K562 (cell line): ENCODE measurements around the gene ZFAND2A. TPM values are rescaled to one million over a fixed set of nuclear protein-coding genes. Genes with fewer than 3 reads are reported as not detected.
A peak's percentile ranks its signal among the peaks of the same experiment; 100 is the strongest.

Experiments used
- MED1 ChIP-seq: sonication (generic); formaldehyde crosslinking; IDR thresholded peaks from 2 replicates; pipeline ENCODE4 v1.8.1; 2023; ENCODE audit warnings: missing genetic modification reagents, borderline replicate concordance
- MIER1 ChIP-seq: fragments of 450-650 bp; IDR thresholded peaks from 2 replicates; pipeline ENCODE4 v1.6.1; 2016; ENCODE audit warnings: antibody characterized with exemption, mild to moderate bottlenecking, low read depth
- TAL1 ChIP-seq: fragments of 450-650 bp; IDR thresholded peaks from 2 replicates; pipeline ENCODE4 v1.6.1; 2016; ENCODE audit warnings: mild to moderate bottlenecking
- TCF3 ChIP-seq: sonication (generic); formaldehyde crosslinking; IDR thresholded peaks from 2 replicates; pipeline ENCODE4 v1.4.0; 2020; ENCODE audit warnings: mild to moderate bottlenecking, missing genetic modification reagents
- ZBTB7A ChIP-seq: IDR thresholded peaks from 2 replicates; pipeline ENCODE4 v1.6.1; 2011; ENCODE audit warnings: low read depth, mild to moderate bottlenecking, low read length, moderate library complexity, borderline replicate concordance; ENCODE audit not compliant: control insufficient read depth
- polyA plus RNA-seq, 8 experiments: library from polyadenylated mRNA; depleted of rRNA in 4 of 8; stranded (reverse) in 5 of 8; unstranded in 3 of 8; fragments of >200 nt; fragmentation: Nextera tagmentation in 2 of 8; fragmentation: Illumina TruSeq in 1 of 8; extraction: Ambion mirVana in 2 of 8; extraction: Trizol in 1 of 8; gene quantifications; 2 replicates each; pipeline versions ENCODE4 v1.2.1 to v1.2.3, GENCODE V29; 2011 to 2014; ENCODE audit warnings: inconsistent platforms in 1 of 8, missing spikeins in 1 of 8
- total RNA-seq, 7 experiments: library from RNA; depleted of rRNA in 6 of 7; stranded (reverse); fragments of >200 nt in 6 of 7; fragmentation: Illumina TruSeq in 2 of 7; extraction: Trizol in 2 of 7; gene quantifications; 2 replicates each; pipeline versions ENCODE4 v1.2.1 to v1.2.3, GENCODE V29; 2011 to 2021; ENCODE audit warnings: low replicate concordance in 1 of 7
- TF ChIP-seq, protein P1 (sequence below): fragments of 450-650 bp; IDR thresholded peaks from 2 replicates; pipeline ENCODE4 v1.6.1; 2016; ENCODE audit warnings: mild to moderate bottlenecking, moderate library complexity
- TF ChIP-seq, protein P2 (sequence below): sonication (generic); formaldehyde crosslinking; IDR thresholded peaks from 2 replicates; pipeline ENCODE4 v1.8.0; 2022; ENCODE audit warnings: mild to moderate bottlenecking, missing genetic modification reagents
- TF ChIP-seq, protein P3 (sequence below), 3 experiments: fragments of 200-800 bp in 1 of 3; fragments of 250-450 bp in 1 of 3; fragments of 450-650 bp in 1 of 3; sonication (Bioruptor Pico) in 1 of 3; sonication (Bioruptor generic) in 1 of 3; formaldehyde crosslinking in 1 of 3; IDR thresholded peaks; 2 replicates each; pipeline versions ENCODE4 v1.6.1 to v1.8.0; 2016 to 2022; ENCODE audit warnings: mild to moderate bottlenecking in 2 of 3, missing genetic modification characterization in 2 of 3, missing compliant biosample characterization in 1 of 3, moderate library complexity in 1 of 3

The ZFAND2A gene
- total and polyA plus RNA-seq, 9 of the 15 experiments (the other 6 are each of a cell fraction or from before 2014, with no cell fraction given) = 16.8 to 56.8 (median 26.1) TPM

DNA sequence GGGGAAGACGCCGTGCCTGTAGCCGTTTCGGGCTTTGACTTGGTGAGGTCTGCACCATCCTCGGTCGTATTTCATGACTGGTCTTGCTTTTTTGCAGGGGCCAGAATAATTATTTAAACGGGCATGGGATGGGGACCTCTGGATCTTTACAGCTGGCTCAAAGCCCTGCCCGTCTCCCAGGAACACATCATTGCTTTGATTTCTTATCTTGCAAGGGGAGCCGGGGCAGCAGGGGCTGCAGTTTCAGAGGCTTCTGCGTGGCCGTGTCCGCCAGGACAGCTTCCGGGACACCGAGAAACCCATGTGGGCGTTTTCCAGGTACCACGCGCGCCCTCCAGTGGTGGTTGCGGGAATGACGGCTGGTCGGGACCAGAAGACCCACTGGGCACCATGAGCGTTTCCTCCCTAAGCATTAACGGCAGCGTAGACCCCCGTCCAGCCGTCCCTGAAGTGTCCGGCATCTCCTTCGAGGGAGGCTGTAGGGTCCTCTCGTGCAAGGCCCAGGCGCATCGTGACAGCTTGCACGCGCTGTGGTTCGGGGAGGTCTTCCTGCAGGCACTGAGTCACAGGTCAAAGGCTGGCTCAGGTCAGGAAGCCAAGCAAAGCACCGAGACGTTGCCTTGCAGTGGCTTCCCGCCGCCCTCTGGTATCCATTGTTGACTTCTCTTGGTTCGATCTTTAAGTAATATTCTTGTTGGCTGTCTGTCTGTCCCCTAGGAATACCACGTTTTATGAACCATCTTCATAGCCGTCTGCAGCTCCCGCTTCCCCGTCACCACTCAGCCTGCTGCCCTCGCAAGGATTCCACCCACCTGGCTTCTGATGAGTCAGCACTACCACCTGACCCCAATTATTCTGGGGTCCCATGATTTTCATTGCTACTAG, 16.2 kb upstream of the ZFAND2A start (continued):
- TF ChIP-seq TCF3 (CRISPR knock-in tag) (no peak), TAL1 (no peak), ZBTB7A (peak; percentile 81; the same call in 1 of the 2 replicates), MED1 (no peak), MIER1 (peak; percentile 13; the same call in 1 of the 2 replicates)
- TF ChIP-seq, protein P1, sequence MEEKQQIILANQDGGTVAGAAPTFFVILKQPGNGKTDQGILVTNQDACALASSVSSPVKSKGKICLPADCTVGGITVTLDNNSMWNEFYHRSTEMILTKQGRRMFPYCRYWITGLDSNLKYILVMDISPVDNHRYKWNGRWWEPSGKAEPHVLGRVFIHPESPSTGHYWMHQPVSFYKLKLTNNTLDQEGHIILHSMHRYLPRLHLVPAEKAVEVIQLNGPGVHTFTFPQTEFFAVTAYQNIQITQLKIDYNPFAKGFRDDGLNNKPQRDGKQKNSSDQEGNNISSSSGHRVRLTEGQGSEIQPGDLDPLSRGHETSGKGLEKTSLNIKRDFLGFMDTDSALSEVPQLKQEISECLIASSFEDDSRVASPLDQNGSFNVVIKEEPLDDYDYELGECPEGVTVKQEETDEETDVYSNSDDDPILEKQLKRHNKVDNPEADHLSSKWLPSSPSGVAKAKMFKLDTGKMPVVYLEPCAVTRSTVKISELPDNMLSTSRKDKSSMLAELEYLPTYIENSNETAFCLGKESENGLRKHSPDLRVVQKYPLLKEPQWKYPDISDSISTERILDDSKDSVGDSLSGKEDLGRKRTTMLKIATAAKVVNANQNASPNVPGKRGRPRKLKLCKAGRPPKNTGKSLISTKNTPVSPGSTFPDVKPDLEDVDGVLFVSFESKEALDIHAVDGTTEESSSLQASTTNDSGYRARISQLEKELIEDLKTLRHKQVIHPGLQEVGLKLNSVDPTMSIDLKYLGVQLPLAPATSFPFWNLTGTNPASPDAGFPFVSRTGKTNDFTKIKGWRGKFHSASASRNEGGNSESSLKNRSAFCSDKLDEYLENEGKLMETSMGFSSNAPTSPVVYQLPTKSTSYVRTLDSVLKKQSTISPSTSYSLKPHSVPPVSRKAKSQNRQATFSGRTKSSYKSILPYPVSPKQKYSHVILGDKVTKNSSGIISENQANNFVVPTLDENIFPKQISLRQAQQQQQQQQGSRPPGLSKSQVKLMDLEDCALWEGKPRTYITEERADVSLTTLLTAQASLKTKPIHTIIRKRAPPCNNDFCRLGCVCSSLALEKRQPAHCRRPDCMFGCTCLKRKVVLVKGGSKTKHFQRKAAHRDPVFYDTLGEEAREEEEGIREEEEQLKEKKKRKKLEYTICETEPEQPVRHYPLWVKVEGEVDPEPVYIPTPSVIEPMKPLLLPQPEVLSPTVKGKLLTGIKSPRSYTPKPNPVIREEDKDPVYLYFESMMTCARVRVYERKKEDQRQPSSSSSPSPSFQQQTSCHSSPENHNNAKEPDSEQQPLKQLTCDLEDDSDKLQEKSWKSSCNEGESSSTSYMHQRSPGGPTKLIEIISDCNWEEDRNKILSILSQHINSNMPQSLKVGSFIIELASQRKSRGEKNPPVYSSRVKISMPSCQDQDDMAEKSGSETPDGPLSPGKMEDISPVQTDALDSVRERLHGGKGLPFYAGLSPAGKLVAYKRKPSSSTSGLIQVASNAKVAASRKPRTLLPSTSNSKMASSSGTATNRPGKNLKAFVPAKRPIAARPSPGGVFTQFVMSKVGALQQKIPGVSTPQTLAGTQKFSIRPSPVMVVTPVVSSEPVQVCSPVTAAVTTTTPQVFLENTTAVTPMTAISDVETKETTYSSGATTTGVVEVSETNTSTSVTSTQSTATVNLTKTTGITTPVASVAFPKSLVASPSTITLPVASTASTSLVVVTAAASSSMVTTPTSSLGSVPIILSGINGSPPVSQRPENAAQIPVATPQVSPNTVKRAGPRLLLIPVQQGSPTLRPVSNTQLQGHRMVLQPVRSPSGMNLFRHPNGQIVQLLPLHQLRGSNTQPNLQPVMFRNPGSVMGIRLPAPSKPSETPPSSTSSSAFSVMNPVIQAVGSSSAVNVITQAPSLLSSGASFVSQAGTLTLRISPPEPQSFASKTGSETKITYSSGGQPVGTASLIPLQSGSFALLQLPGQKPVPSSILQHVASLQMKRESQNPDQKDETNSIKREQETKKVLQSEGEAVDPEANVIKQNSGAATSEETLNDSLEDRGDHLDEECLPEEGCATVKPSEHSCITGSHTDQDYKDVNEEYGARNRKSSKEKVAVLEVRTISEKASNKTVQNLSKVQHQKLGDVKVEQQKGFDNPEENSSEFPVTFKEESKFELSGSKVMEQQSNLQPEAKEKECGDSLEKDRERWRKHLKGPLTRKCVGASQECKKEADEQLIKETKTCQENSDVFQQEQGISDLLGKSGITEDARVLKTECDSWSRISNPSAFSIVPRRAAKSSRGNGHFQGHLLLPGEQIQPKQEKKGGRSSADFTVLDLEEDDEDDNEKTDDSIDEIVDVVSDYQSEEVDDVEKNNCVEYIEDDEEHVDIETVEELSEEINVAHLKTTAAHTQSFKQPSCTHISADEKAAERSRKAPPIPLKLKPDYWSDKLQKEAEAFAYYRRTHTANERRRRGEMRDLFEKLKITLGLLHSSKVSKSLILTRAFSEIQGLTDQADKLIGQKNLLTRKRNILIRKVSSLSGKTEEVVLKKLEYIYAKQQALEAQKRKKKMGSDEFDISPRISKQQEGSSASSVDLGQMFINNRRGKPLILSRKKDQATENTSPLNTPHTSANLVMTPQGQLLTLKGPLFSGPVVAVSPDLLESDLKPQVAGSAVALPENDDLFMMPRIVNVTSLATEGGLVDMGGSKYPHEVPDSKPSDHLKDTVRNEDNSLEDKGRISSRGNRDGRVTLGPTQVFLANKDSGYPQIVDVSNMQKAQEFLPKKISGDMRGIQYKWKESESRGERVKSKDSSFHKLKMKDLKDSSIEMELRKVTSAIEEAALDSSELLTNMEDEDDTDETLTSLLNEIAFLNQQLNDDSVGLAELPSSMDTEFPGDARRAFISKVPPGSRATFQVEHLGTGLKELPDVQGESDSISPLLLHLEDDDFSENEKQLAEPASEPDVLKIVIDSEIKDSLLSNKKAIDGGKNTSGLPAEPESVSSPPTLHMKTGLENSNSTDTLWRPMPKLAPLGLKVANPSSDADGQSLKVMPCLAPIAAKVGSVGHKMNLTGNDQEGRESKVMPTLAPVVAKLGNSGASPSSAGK = peak; percentile 75
- TF ChIP-seq, protein P2, sequence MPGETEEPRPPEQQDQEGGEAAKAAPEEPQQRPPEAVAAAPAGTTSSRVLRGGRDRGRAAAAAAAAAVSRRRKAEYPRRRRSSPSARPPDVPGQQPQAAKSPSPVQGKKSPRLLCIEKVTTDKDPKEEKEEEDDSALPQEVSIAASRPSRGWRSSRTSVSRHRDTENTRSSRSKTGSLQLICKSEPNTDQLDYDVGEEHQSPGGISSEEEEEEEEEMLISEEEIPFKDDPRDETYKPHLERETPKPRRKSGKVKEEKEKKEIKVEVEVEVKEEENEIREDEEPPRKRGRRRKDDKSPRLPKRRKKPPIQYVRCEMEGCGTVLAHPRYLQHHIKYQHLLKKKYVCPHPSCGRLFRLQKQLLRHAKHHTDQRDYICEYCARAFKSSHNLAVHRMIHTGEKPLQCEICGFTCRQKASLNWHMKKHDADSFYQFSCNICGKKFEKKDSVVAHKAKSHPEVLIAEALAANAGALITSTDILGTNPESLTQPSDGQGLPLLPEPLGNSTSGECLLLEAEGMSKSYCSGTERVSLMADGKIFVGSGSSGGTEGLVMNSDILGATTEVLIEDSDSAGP (CRISPR knock-in tag) = no peak
- TF ChIP-seq, protein P3, sequence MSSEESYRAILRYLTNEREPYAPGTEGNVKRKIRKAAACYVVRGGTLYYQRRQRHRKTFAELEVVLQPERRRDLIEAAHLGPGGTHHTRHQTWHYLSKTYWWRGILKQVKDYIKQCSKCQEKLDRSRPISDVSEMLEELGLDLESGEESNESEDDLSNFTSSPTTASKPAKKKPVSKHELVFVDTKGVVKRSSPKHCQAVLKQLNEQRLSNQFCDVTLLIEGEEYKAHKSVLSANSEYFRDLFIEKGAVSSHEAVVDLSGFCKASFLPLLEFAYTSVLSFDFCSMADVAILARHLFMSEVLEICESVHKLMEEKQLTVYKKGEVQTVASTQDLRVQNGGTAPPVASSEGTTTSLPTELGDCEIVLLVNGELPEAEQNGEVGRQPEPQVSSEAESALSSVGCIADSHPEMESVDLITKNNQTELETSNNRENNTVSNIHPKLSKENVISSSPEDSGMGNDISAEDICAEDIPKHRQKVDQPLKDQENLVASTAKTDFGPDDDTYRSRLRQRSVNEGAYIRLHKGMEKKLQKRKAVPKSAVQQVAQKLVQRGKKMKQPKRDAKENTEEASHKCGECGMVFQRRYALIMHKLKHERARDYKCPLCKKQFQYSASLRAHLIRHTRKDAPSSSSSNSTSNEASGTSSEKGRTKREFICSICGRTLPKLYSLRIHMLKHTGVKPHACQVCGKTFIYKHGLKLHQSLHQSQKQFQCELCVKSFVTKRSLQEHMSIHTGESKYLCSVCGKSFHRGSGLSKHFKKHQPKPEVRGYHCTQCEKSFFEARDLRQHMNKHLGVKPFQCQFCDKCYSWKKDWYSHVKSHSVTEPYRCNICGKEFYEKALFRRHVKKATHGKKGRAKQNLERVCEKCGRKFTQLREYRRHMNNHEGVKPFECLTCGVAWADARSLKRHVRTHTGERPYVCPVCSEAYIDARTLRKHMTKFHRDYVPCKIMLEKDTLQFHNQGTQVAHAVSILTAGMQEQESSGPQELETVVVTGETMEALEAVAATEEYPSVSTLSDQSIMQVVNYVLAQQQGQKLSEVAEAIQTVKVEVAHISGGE (CRISPR knock-in tag; IDR thresholded peaks at IDR 0.05) = peak in 1 of 3 experiments; percentile 62; a peak in 1 of 6 replicates
